DND-41 (cell line): Measurements from ENCODE around the gene ADIPOQ.
A peak's percentile ranks its signal among the peaks of the same experiment; 100 is the strongest.
"Not testable (repeated sequence)": the region's sequence is repeated elsewhere in the genome, so short reads cannot be mapped to it uniquely, and the experiment has no call there.

Source experiments
- ATAC-seq: fragments of 200-7000 bp; cut with Tn5 transposase; 3 replicates; pipeline ENCODE4 v1.9.1; 2021; ENCODE audit warnings: low read depth; ENCODE audit not compliant: insufficient read depth
- DNase-seq: peaks from one replicate; pipeline ENCODE4 v3.0.0-alpha.2; 2020
- H2AFZ ChIP-seq: 2 replicates; pipeline ENCODE4 v1.6.0; 2012; ENCODE audit warnings: low read depth, low read length
- H3K27ac ChIP-seq: 2 replicates; pipeline ENCODE4 v1.5.1; 2012; ENCODE audit warnings: low read length, inconsistent platforms
- H3K27me3 ChIP-seq: fragments of 200-600 bp; sonication (generic); 2 replicates; pipeline ENCODE4 v1.6.0; 2012; ENCODE audit warnings: low read length, mild to moderate bottlenecking, inconsistent platforms; ENCODE audit not compliant: insufficient read depth, poor library complexity
- H3K36me3 ChIP-seq: 2 replicates; pipeline ENCODE4 v1.5.1; 2012; ENCODE audit warnings: low read length, inconsistent platforms; ENCODE audit not compliant: insufficient read depth
- H3K4me1 ChIP-seq: 2 replicates; pipeline ENCODE4 v1.5.1; 2012; ENCODE audit warnings: mild to moderate bottlenecking, low read length; ENCODE audit not compliant: insufficient read depth
- H3K4me2 ChIP-seq: 2 replicates; pipeline ENCODE4 v1.6.0; 2012; ENCODE audit warnings: mild to moderate bottlenecking, moderate library complexity, low read length, inconsistent platforms; ENCODE audit not compliant: insufficient read depth
- H3K4me3 ChIP-seq, 2 experiments: fragments of 200-600 bp in 1 of 2; shearing (Covaris generic) in 1 of 2; 2 replicates each; pipeline ENCODE4 v1.5.1; 2012 to 2016; ENCODE audit warnings: inconsistent platforms in 2 of 2, low read length in 2 of 2, mild to moderate bottlenecking in 2 of 2, low read depth in 1 of 2, moderate library complexity in 1 of 2
- H3K79me2 ChIP-seq: 2 replicates; pipeline ENCODE4 v1.6.0; 2012; ENCODE audit warnings: low read length, inconsistent platforms; ENCODE audit not compliant: insufficient read depth
- H3K9ac ChIP-seq: 2 replicates; pipeline ENCODE4 v1.6.0; 2012; ENCODE audit warnings: low read depth, mild to moderate bottlenecking, inconsistent platforms, low read length, moderate library complexity
- H3K9me3 ChIP-seq: 2 replicates; pipeline ENCODE4 v1.5.1; 2012; ENCODE audit warnings: low read length, moderate library complexity, mild to moderate bottlenecking, inconsistent platforms; ENCODE audit not compliant: insufficient read depth, severe bottlenecking
- H4K20me1 ChIP-seq: 2 replicates; pipeline ENCODE4 v1.6.0; 2012; ENCODE audit warnings: low read length; ENCODE audit not compliant: insufficient read depth
- CTCF ChIP-seq: IDR thresholded peaks from 2 replicates; pipeline ENCODE4 v1.5.1; 2012; ENCODE audit warnings: borderline replicate concordance, low read length, moderate library complexity, mild to moderate bottlenecking; ENCODE audit not compliant: poor library complexity, severe bottlenecking; ENCODE audit errors: extremely low read depth
- EZH2 ChIP-seq: IDR thresholded peaks from 3 replicates; pipeline ENCODE4 v1.6.1; 2012; ENCODE audit warnings: borderline replicate concordance, low read depth, mild to moderate bottlenecking, moderate library complexity, low read length, inconsistent platforms; ENCODE audit not compliant: severe bottlenecking

Gene ADIPOQ

GRCh38 chr3:186869253-186870100 lies 27.0 kb downstream of the ADIPOQ start:
- no peaks in the 10 kb centered on the region for H3K27me3 ChIP-seq
- H3K79me2 ChIP-seq = no peaks in the 10 kb centered on the region
- no peak for TF ChIP-seq CTCF
- TF ChIP-seq EZH2 = no peak
- no peak overlapping the region for H3K9ac ChIP-seq
- no peaks in the 10 kb centered on the region for H3K4me1 ChIP-seq
- H3K4me3 ChIP-seq = no peak overlapping the region
- no peak for DNase-seq
- H3K9me3 ChIP-seq = no peaks in the 10 kb centered on the region
- no peaks in the 10 kb centered on the region for H4K20me1 ChIP-seq
- H3K4me2 ChIP-seq = no peak overlapping the region
- no peak for ATAC-seq
- H3K36me3 ChIP-seq = no peaks in the 10 kb centered on the region
- H3K27ac ChIP-seq = no peak overlapping the region
- no peak overlapping the region for H2AFZ ChIP-seq

- Histone ChIP-seq H4K20me1 (no peaks in the 10 kb centered on the region), H3K27ac (no peak overlapping the region), H3K4me2 (no peak overlapping the region), H3K4me1 (no peaks in the 10 kb centered on the region), H3K36me3 (no peaks in the 10 kb centered on the region), H2AFZ (no peak overlapping the region), H3K9me3 (no peaks in the 10 kb centered on the region), H3K27me3 (no peaks in the 10 kb centered on the region), H3K4me3 (no peak overlapping the region), H3K79me2 (no peaks in the 10 kb centered on the region), H3K9ac (no peak overlapping the region)
- TF ChIP-seq EZH2 (no peak), CTCF (no peak)
- no peak for ATAC-seq
- no peak for DNase-seq
Measured at GRCh38 chr3:186870421-186871201, 28.1 kb downstream of the ADIPOQ start.

GRCh38 chr3:186871403-186871924 lies 29.0 kb downstream of the ADIPOQ start:
- no peak overlapping the region for H3K4me2 ChIP-seq
- no peaks in the 10 kb centered on the region for H4K20me1 ChIP-seq
- H3K27ac ChIP-seq = no peak overlapping the region
- ATAC-seq = no peak
- no peak for DNase-seq
- H3K79me2 ChIP-seq = no peaks in the 10 kb centered on the region
- H3K36me3 ChIP-seq = no peaks in the 10 kb centered on the region
- TF ChIP-seq CTCF = no peak
- TF ChIP-seq EZH2 = no peak
- no peaks in the 10 kb centered on the region for H3K4me1 ChIP-seq
- H2AFZ ChIP-seq = peak overlapping the region; percentile 46
- no peak overlapping the region for H3K4me3 ChIP-seq
- no peak overlapping the region for H3K9ac ChIP-seq
- no peaks in the 10 kb centered on the region for H3K27me3 ChIP-seq
- H3K9me3 ChIP-seq = no peaks in the 10 kb centered on the region

GRCh38 chr3:186873796-186874195 lies 31.3 kb downstream of the ADIPOQ start:
- not testable (repeated sequence) for ATAC-seq, H3K4me1 ChIP-seq, H3K27me3 ChIP-seq, DNase-seq, H4K20me1 ChIP-seq, H3K27ac ChIP-seq, H3K79me2 ChIP-seq, H3K36me3 ChIP-seq, H3K4me2 ChIP-seq, H2AFZ ChIP-seq, H3K9me3 ChIP-seq, H3K9ac ChIP-seq, H3K4me3 ChIP-seq

- not testable (repeated sequence) for H3K36me3 ChIP-seq, H3K4me3 ChIP-seq, H3K4me1 ChIP-seq, DNase-seq, H4K20me1 ChIP-seq, H3K9me3 ChIP-seq, H3K9ac ChIP-seq, ATAC-seq, H3K27me3 ChIP-seq, H3K4me2 ChIP-seq, H3K79me2 ChIP-seq, H3K27ac ChIP-seq, H2AFZ ChIP-seq
Measured at GRCh38 chr3:186874216-186874615, 31.7 kb downstream of the ADIPOQ start.
